GM19468 (cell line): ENCODE data around the gene DOK3.

Experiments
- ATAC-seq: cut with Tn5 transposase; IDR thresholded peaks from one replicate; pipeline ENCODE4 v1.9.1; 2021; ENCODE audit warnings: mild to moderate bottlenecking, moderate library complexity, moderate number of reproducible peaks; ENCODE audit not compliant: unreplicated experiment; ENCODE audit errors: extremely low read depth

The DOK3 gene

DNA sequence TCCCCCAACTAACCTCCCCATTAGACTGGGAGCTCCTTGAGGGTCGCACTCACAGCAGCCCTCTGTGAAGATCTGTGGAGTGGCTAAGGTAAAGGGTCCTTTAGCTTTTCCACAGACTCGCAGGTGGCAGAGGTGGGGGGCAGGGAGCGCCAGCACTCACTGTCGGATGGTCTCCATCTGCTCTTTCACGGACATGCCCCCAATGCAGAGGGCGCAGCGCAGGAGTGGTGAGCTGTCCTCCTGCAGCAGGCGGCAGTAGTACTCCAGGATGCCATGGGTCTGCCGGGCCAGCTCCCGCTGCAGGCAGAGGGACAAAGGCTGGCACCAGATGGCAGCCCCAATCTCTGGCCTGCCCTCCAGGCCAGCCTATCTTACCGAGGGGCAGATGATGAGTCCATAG is 4.9 kb upstream of the DOK3 start:
- ATAC-seq = no peak

- no peak for ATAC-seq
These were observed 3.9 kb upstream of the DOK3 start for GRCh38 chr5:177513500-177513899.

DNA sequence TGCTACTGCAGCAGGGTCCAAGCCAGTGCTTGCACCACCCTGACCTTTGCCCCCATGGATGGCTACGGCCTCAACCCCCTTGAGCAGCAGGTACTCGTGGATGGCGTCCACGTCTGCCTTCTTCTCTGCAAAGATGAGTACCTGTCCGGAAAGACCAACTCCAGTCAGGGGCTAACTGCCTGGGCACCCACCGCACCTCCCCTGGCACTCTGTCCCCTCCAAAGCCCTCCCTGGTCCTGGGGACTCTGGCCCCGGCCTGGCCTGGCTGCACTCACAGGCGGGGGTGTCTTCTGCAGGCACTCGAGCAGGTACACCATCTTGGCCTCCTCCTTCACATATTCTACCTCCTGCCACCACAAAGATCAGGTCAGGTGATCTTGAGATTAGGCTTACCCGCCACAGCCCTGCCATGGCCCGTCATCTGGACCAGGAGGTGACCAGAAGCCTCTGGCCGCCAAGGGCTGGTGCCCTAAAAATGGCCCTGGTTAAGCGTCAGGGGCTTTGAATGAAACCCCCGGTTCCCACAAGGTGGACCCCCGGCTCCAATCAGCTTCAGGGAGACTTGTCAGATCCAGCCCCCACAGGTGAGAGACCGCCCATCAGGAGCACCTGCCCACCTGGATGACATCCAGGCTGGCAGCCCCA is 3.2 kb upstream of the DOK3 start:
- ATAC-seq = no peak

GRCh38 chr5:177511796-177512675 is 2.4 kb upstream of the DOK3 start:
- ATAC-seq = no peak

- ATAC-seq = no peak
These were observed 1.6 kb upstream of the DOK3 start for GRCh38 chr5:177511181-177511580.

DNA sequence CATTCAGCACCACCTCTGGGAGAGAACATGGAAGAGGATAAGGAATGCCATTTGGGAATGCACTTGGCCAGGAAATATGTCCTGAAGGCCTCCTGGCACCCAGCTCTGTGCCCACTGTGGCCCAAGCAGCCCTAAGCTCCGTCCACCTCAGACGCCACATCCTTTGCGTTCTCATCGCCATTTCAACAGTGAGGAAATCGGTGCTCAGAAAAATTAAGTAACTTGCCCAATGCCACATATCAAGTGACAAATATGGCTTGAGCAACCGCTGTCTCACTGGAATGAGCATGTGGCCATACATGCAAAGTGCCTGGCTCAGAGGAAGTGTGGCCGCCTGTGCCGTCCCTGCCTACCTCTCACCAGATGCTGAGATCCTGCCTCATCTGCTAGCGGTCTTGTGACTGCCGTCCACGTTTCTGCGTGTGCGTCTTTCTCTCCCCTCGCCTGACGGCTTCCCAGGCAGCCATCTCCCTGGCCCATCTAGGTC is 984 bp upstream of the DOK3 start:
- ATAC-seq = no peak

- ATAC-seq = no peak
These were observed 453 bp upstream of the DOK3 start for GRCh38 chr5:177509991-177510566.

- no peak for ATAC-seq
These were observed 789 bp downstream of the DOK3 start for GRCh38 chr5:177508837-177509236.

- no peak for ATAC-seq
These were observed 1.4 kb downstream of the DOK3 start for GRCh38 chr5:177508221-177508611.

DNA sequence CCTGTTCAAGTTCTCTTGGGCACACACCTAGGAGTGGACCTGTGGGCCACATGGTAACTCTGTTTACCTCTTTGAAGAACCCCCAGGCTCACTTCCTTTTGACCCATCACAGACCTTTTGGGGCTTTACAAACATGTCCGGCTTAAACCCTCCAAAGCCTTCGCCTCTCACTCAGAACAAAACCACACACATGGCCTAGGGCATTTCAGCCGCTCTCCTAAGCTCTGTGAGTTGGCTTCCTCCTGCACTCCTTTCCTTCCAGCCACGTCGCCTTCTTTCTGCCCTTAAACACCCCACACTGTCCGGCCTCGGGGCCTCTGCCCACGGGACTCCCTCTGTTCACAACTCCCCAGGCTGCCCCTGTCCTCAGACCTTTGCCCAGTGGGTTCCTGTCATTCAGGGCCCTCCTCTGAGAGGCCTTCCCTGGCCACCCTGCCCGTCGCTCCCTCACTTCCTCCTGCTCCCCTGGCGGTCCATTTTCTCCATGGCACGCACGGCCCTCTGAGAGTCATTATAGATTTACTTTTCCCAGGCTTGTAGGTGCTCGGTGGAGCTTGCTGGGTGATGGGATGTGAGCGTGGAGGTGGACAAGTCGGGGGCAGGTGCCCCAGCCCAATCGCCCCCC is 1.9 kb downstream of the DOK3 start:
- no peak for ATAC-seq

DNA sequence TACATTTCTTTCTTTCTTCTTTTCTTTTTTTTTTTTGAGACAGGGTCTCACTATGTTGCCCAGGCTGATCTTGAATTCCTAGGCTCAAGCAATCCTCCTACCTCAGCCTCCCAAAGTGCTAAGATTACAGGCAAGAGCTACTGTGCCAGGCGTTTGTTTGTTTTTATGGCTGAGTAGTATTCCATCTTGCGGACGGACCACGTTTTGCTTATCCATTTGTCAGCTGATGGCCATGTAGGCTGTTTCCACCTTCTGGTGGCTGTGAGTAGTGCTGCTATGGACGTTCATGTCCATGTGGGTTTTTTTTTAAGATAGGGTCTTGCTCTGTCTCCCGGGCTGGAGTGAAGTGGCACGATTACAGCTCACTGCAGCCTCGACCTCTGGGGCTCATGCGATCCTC is 2.5 kb downstream of the DOK3 start:
- no peak for ATAC-seq

DNA sequence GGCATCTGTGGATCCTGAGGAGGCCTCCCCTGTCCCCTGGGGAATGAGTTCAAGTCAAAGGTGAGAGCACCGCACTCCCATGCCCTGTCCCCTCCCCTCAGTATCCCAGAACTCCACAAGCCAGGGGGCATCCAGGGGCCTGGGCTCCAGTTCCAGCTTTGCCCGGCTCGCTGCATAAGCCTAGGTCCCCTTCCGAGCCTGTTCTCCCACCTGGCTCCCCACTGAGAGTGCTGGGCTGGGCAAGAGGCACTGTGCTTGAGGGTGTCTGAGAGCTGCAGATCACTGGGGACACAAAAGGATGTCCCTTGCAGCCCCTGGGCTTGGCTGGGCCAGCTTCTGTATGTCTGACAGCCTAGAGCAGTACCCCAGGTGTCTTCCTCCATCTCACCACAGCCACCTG is 4.6 kb downstream of the DOK3 start:
- no peak for ATAC-seq

- no peak for ATAC-seq
These were observed 5.3 kb downstream of the DOK3 start for GRCh38 chr5:177504086-177505056.

DNA sequence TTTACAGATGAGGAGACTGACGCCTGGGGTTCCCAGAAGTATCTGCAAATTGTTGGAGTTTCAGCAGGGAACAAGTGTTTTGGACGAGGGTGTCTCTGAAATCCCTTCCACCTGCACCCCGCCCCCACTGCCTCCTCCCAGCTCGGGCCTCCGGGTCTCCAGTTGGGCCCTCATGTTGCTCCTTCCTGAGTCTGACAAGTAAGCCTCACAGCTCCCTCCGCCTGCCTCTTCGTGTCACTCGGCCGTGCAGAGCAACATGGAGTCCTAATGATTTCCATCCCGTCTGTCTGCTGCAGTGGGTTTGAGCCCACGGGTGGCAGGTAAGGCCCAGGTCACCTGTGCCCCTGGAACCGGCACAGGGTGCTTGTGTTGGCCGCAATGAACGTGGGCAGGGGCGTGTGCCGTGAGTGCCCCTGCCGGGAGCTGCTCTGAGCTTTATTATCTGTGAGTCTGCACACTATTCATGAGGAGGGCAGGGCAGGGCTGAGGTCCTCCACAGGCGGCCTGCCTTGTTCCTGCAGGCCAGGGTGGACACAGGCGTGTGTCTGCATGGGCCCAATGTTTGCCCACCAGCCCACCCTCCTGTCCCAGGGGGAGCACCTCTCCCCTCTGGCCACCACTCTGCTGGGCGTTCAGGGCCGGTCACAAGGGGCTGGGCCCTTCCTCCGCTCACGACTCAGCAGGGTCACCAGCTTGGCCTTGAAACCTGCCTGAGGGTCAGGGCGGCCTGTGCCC is 6.1 kb downstream of the DOK3 start:
- ATAC-seq = no peak

- ATAC-seq = no peak
These were observed 6.7 kb downstream of the DOK3 start for GRCh38 chr5:177502886-177503285.

- no peak for ATAC-seq
These were observed 7.5 kb downstream of the DOK3 start for GRCh38 chr5:177501874-177502678.

- ATAC-seq = no peak
These were observed 8.7 kb downstream of the DOK3 start for GRCh38 chr5:177500685-177501522.
